IPS DF 4.7 (cell line): Measurements from ENCODE around the gene RBCK1.
"Not testable (repeated sequence)": the region's sequence is repeated elsewhere in the genome, so short reads cannot be mapped to it uniquely, and the experiment has no call there.

Source experiments
- DNase-seq: peaks from one replicate; pipeline ENCODE4 v3.0.0-alpha.2; 2013; ENCODE audit warnings: low spot score; ENCODE audit errors: extremely low read depth

Gene RBCK1

GRCh38 chr20:375265-375889 is 32.7 kb upstream of the RBCK1 start:
- no peak for DNase-seq

- no peak for DNase-seq
These were observed 32.0 kb upstream of the RBCK1 start for GRCh38 chr20:376089-376488.

- no peak for DNase-seq
These were observed 31.3 kb upstream of the RBCK1 start for GRCh38 chr20:376750-377149.

- DNase-seq = not testable (repeated sequence)
These were observed 30.5 kb upstream of the RBCK1 start for GRCh38 chr20:377578-377977.

GRCh38 chr20:378961-379336 is 29.1 kb upstream of the RBCK1 start:
- DNase-seq = no peak

GRCh38 chr20:380763-381580 is 27.1 kb upstream of the RBCK1 start:
- DNase-seq = no peak

GRCh38 chr20:381581-382290 is 26.4 kb upstream of the RBCK1 start:
- DNase-seq = no peak

- DNase-seq = no peak
These were observed 25.6 kb upstream of the RBCK1 start for GRCh38 chr20:382291-383115.

GRCh38 chr20:383889-384288 is 24.2 kb upstream of the RBCK1 start:
- no peak for DNase-seq

- DNase-seq = no peak
These were observed 23.4 kb upstream of the RBCK1 start for GRCh38 chr20:384723-385122.

- no peak for DNase-seq
These were observed 22.7 kb upstream of the RBCK1 start for GRCh38 chr20:385448-385847.

- not testable (repeated sequence) for DNase-seq
These were observed 21.5 kb upstream of the RBCK1 start for GRCh38 chr20:386634-387033.

GRCh38 chr20:387520-387919 is 20.6 kb upstream of the RBCK1 start:
- DNase-seq = no peak

GRCh38 chr20:388034-388994 is 19.8 kb upstream of the RBCK1 start:
- no peak for DNase-seq

- DNase-seq = no peak
These were observed 18.9 kb upstream of the RBCK1 start for GRCh38 chr20:389220-389619.

- DNase-seq = no peak
These were observed 16.9 kb upstream of the RBCK1 start for GRCh38 chr20:391041-391711.

GRCh38 chr20:393296-393695 is 14.8 kb upstream of the RBCK1 start:
- not testable (repeated sequence) for DNase-seq

- no peak for DNase-seq
These were observed 11.9 kb upstream of the RBCK1 start for GRCh38 chr20:396252-396618.

GRCh38 chr20:396619-397431 is 11.3 kb upstream of the RBCK1 start:
- no peak for DNase-seq
